ENCODE data around the gene ZNF155.

Gene ZNF155

GRCh38 chr19:44005973-44006372 lies 22.0 kb downstream of the ZNF155 start:
- no peak for DNase-seq

DNA sequence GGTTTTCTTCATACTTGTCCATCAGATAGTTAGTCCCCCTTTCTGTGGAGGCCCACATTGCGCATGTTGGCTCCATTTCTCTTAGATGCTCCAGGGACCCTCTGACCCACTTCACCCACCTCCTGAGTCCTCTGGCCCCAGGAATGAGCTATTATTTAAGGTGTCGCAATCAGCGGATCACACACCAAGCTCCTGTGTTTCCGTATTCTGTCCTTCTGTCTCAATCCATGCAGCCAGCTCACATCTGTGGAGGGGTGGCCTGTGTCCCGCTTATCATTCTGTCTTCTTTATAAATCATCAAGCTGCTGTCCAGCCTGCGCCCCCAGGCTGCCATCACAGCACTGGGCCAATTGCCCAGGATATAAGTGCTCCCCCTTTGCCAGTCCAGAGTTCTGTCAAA lies 23.5 kb downstream of the ZNF155 start:
- DNase-seq: no peak

GRCh38 chr19:44010468-44010867 lies 26.5 kb downstream of the ZNF155 start:
- no peak for DNase-seq

DNA sequence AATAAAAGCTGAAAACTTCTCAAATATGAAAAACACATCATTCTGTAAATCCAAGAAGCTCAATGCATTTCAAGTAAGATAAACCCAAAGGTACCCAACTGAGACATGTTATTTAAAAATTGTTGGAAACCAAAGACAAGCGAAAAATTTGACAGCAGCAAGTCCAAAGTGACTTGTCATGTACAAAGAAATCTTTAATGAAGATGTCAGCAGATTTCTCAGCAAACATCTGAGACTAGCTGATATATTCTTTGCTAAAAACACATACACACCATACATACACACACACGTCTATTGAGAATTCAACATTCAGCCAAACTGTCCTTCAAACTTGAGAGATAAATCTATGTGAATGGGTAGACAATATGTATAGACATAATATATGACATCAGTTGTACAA lies 35.5 kb downstream of the ZNF155 start:
- DNase-seq: no peak

- DNase-seq: no peak
Measured at GRCh38 chr19:44021221-44021620, 37.2 kb downstream of the ZNF155 start.

DNA sequence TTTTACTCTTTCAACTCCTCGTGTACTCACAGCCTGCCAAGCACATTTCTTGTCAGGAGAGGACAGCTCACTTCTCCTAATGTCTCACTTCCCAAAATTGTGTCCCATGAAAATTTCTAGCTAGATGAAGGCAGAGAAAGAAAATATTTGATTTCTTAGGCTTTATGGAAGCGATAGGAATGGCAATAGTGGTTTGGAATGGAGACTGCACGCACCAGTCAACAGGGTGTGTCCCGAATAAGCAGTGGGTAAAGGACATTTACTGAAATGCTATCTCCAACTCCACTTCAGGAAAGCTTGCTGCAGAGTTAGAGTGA lies 40.9 kb downstream of the ZNF155 start:
- DNase-seq: no peak

DNA sequence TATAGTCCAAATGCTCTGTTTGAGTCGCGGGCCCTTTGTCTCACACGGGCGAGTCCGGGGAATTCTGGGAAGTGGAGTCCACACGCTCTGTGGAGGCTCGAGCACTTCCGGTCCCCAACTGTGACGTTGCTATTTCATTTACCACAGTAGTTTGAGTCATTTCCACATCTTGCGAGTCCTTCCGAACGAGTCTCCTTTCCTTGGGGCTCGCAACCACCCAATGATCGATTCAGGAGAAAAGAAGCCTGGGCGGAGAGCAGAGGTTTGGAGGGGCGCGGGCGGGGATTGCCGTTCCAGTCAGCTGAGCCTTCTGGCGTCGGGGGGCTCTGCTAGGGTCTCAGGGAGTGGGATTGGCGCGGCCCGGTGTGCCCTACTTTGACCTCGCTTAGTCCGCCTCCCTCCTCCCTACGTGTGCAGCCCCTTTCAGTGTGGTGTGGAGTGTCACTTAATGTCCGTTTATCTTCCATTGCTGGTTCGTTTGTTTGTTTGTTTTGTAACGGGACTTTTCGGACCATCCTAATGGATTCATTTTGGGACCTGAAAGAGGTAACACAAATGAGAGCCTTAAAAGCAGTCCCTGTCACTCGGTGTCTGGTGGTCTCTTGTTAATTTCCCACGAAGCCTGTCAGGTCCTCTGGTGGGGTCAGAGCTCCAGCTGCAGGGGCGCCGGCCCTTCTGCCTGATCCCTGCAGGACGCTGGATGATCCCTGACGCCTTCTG lies 41.4 kb downstream of the ZNF155 start, which contains the start of gene ZNF222:
Gene ZNF222, plus strand, starts transcription at position 163 of the 720 bp plus-strand sequence. Its CDS starts 58 bp downstream, at position 221.
- peak; percentile 86 for DNase-seq

- DNase-seq: no peak
Measured at GRCh38 chr19:44026622-44027021, 42.6 kb downstream of the ZNF155 start.

- no peak for DNase-seq
Measured at GRCh38 chr19:44032001-44032610, 48.1 kb downstream of the ZNF155 start.

DNA sequence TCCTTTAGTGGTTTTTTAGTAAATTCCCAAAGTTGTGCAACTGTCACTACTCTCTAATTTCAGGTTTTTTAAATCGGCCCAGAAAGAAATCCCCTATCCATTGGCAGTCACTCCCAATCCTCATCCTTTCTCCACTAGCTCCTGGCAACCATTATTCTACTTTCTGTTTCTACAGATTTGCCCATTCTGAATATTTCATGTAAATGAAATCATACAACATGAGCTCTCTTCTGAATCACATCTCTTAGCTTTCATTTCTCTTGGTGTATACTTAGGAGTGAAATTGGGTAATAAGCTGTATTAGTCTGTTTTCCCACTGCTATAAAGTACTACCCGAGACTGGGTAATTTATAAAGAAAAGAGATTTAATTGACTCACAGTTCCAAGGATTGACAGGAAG lies 58.2 kb downstream of the ZNF155 start:
- no peak for DNase-seq
